Activated naive CD8-positive, alpha-beta T cell treated with anti-CD3 and anti-CD28 coated beads, Interleukin-2, amount 50 U/mL, for 24 hours (primary cell): Measurements from ENCODE around the gene FOXK2.

Experiments used
- ATAC-seq: fragments of 150-1000 bp; cut with Tn5 transposase; one replicate; pipeline ENCODE4 v1.10.0; 2021
- DNase-seq: peaks from one replicate; pipeline ENCODE4 v3.0.0; 2021
- H3K27ac Mint-ChIP-seq: one replicate; pipeline ENCODE4 v1.8.0; 2021; ENCODE audit warnings: mild to moderate bottlenecking, mixed read lengths
- H3K27me3 Mint-ChIP-seq: one replicate; pipeline ENCODE4 v1.8.0; 2021; ENCODE audit warnings: mixed read lengths
- H3K36me3 Mint-ChIP-seq: one replicate; pipeline ENCODE4 v1.8.0; 2021; ENCODE audit warnings: low read depth, mixed read lengths
- H3K4me1 Mint-ChIP-seq: one replicate; pipeline ENCODE4 v1.8.0; 2021; ENCODE audit warnings: mixed read lengths
- H3K4me3 Mint-ChIP-seq: one replicate; pipeline ENCODE4 v1.8.0; 2021; ENCODE audit warnings: mild to moderate bottlenecking, moderate library complexity, mixed read lengths
- H3K9me3 Mint-ChIP-seq: one replicate; pipeline ENCODE4 v1.8.0; 2021; ENCODE audit warnings: mixed read lengths

Gene FOXK2

GRCh38 chr17:82603981-82604448, 84.5 kb downstream of the FOXK2 start:
- no peaks in the 10 kb centered on the region for H3K27me3 Mint-ChIP-seq
- no peak overlapping the region for H3K27ac Mint-ChIP-seq
- DNase-seq (no peak), ATAC-seq (no peak)
- H3K36me3 Mint-ChIP-seq = peaks cover 38% of the 10 kb centered on the region
- no peak overlapping the region for H3K4me3 Mint-ChIP-seq
- H3K4me1 Mint-ChIP-seq = peaks cover 2% of the 10 kb centered on the region
- H3K9me3 Mint-ChIP-seq = no peaks in the 10 kb centered on the region

- Mint-ChIP-seq H3K27me3 (no peaks in the 10 kb centered on the region), H3K4me3 (no peak overlapping the region), H3K9me3 (no peaks in the 10 kb centered on the region), H3K27ac (no peak overlapping the region), H3K36me3 (peaks cover 40% of the 10 kb centered on the region), H3K4me1 (peaks cover 2% of the 10 kb centered on the region)
- DNase-seq (no peak), ATAC-seq (no peak)
Measured at GRCh38 chr17:82604532-82604931, 85.0 kb downstream of the FOXK2 start.

GRCh38 chr17:82605939-82606600, 86.5 kb downstream of the FOXK2 start:
- Mint-ChIP-seq H3K4me3 (no peak overlapping the region), H3K4me1 (peaks cover 2% of the 10 kb centered on the region), H3K36me3 (peaks cover 44% of the 10 kb centered on the region), H3K27ac (peak overlapping the region; percentile 35), H3K9me3 (no peaks in the 10 kb centered on the region), H3K27me3 (no peaks in the 10 kb centered on the region)
- ATAC-seq = no peak
- DNase-seq = no peak

- peaks cover 37% of the 10 kb centered on the region for H3K36me3 Mint-ChIP-seq
- no peaks in the 10 kb centered on the region for H3K9me3 Mint-ChIP-seq
- ATAC-seq (no peak), DNase-seq (no peak)
- H3K4me1 Mint-ChIP-seq = no peaks in the 10 kb centered on the region
- H3K27me3 Mint-ChIP-seq = no peaks in the 10 kb centered on the region
- H3K27ac Mint-ChIP-seq = no peak overlapping the region
- H3K4me3 Mint-ChIP-seq = no peak overlapping the region
Measured at GRCh38 chr17:82608816-82609215, 89.3 kb downstream of the FOXK2 start.

- peaks cover 35% of the 10 kb centered on the region for H3K36me3 Mint-ChIP-seq
- H3K27ac Mint-ChIP-seq = no peak overlapping the region
Measured at GRCh38 chr17:82609655-82610054, 90.1 kb downstream of the FOXK2 start.

GRCh38 chr17:82611140-82612058, 91.9 kb downstream of the FOXK2 start:
- Mint-ChIP-seq H3K4me3 (no peak overlapping the region), H3K27ac (no peak overlapping the region), H3K4me1 (no peaks in the 10 kb centered on the region), H3K9me3 (no peaks in the 10 kb centered on the region), H3K36me3 (peaks cover 36% of the 10 kb centered on the region), H3K27me3 (no peaks in the 10 kb centered on the region)
- ATAC-seq (no peak), DNase-seq (no peak)

More at GRCh38 chr17:82609655-82610054, 90.1 kb downstream of the FOXK2 start:
- no peaks in the 10 kb centered on the region for H3K27me3 Mint-ChIP-seq
- H3K4me1 Mint-ChIP-seq = no peaks in the 10 kb centered on the region
- no peaks in the 10 kb centered on the region for H3K9me3 Mint-ChIP-seq
- ATAC-seq = no peak
- no peak overlapping the region for H3K4me3 Mint-ChIP-seq
- no peak for DNase-seq

GRCh38 chr17:82613283-82614094, 94.0 kb downstream of the FOXK2 start:
- H3K27me3 Mint-ChIP-seq = no peaks in the 10 kb centered on the region
- H3K4me1 Mint-ChIP-seq = no peaks in the 10 kb centered on the region
- DNase-seq (no peak), ATAC-seq (peak; percentile 37)
- H3K36me3 Mint-ChIP-seq = peaks cover 47% of the 10 kb centered on the region
- H3K4me3 Mint-ChIP-seq = no peak overlapping the region
- no peaks in the 10 kb centered on the region for H3K9me3 Mint-ChIP-seq
- no peak overlapping the region for H3K27ac Mint-ChIP-seq

- Mint-ChIP-seq H3K4me1 (no peaks in the 10 kb centered on the region), H3K36me3 (peaks cover 50% of the 10 kb centered on the region), H3K4me3 (no peak overlapping the region), H3K27me3 (no peaks in the 10 kb centered on the region), H3K9me3 (no peaks in the 10 kb centered on the region), H3K27ac (no peak overlapping the region)
- DNase-seq (no peak), ATAC-seq (no peak)
Measured at GRCh38 chr17:82614095-82614631, 94.6 kb downstream of the FOXK2 start.

- no peaks in the 10 kb centered on the region for H3K4me1 Mint-ChIP-seq
- no peak overlapping the region for H3K4me3 Mint-ChIP-seq
- DNase-seq = no peak
- no peaks in the 10 kb centered on the region for H3K27me3 Mint-ChIP-seq
- peak; percentile 17 for ATAC-seq
- H3K27ac Mint-ChIP-seq = no peak overlapping the region
- peaks cover 49% of the 10 kb centered on the region for H3K36me3 Mint-ChIP-seq
- H3K9me3 Mint-ChIP-seq = no peaks in the 10 kb centered on the region
Measured at GRCh38 chr17:82615084-82616020, 95.8 kb downstream of the FOXK2 start.

- H3K9me3 Mint-ChIP-seq = no peaks in the 10 kb centered on the region
- no peak for DNase-seq
- no peaks in the 10 kb centered on the region for H3K4me1 Mint-ChIP-seq
- no peak overlapping the region for H3K4me3 Mint-ChIP-seq
- no peaks in the 10 kb centered on the region for H3K27me3 Mint-ChIP-seq
- ATAC-seq = no peak
- H3K27ac Mint-ChIP-seq = no peak overlapping the region
- H3K36me3 Mint-ChIP-seq = peaks cover 50% of the 10 kb centered on the region
Measured at GRCh38 chr17:82616021-82616711, 96.6 kb downstream of the FOXK2 start.

GRCh38 chr17:82619211-82619610, 99.7 kb downstream of the FOXK2 start:
- Mint-ChIP-seq H3K9me3 (no peaks in the 10 kb centered on the region), H3K4me1 (no peaks in the 10 kb centered on the region), H3K27ac (no peak overlapping the region)

GRCh38 chr17:82619641-82620040, 100.1 kb downstream of the FOXK2 start:
- H3K36me3 Mint-ChIP-seq = peaks cover 45% of the 10 kb centered on the region
- H3K9me3 Mint-ChIP-seq = no peaks in the 10 kb centered on the region
- ATAC-seq (no peak), DNase-seq (no peak)
- no peak overlapping the region for H3K4me3 Mint-ChIP-seq
- H3K4me1 Mint-ChIP-seq = no peaks in the 10 kb centered on the region
- no peak overlapping the region for H3K27ac Mint-ChIP-seq
- no peaks in the 10 kb centered on the region for H3K27me3 Mint-ChIP-seq

More at GRCh38 chr17:82619211-82619610, 99.7 kb downstream of the FOXK2 start:
- DNase-seq = no peak
- Mint-ChIP-seq H3K27me3 (no peaks in the 10 kb centered on the region), H3K4me3 (no peak overlapping the region), H3K36me3 (peaks cover 48% of the 10 kb centered on the region)
- no peak for ATAC-seq

- Mint-ChIP-seq H3K36me3 (peaks cover 38% of the 10 kb centered on the region), H3K27ac (no peak overlapping the region), H3K9me3 (no peaks in the 10 kb centered on the region), H3K27me3 (no peaks in the 10 kb centered on the region), H3K4me3 (no peak overlapping the region), H3K4me1 (no peaks in the 10 kb centered on the region)
- ATAC-seq = no peak
- DNase-seq = no peak
Measured at GRCh38 chr17:82623707-82624106, 104.2 kb downstream of the FOXK2 start.
